ENCODE results near the gene L1CAM.

The L1CAM gene

GRCh38 chrX:153863251-153863991, 22.6 kb downstream of the L1CAM start:
- DNase-seq: no peak

- no peak for DNase-seq
Measured at GRCh38 chrX:153862369-153863250, 23.4 kb downstream of the L1CAM start.

- no peak for DNase-seq
Measured at GRCh38 chrX:153861733-153862310, 24.2 kb downstream of the L1CAM start.

GRCh38 chrX:153861151-153861550, 24.8 kb downstream of the L1CAM start:
- no peak for DNase-seq

GRCh38 chrX:153857348-153857903, 28.5 kb downstream of the L1CAM start:
- no peak for DNase-seq

- DNase-seq: no peak
Measured at GRCh38 chrX:153854702-153855101, 31.3 kb downstream of the L1CAM start.

GRCh38 chrX:153853902-153854267, 32.1 kb downstream of the L1CAM start:
- no peak for DNase-seq

- no peak for DNase-seq
Measured at GRCh38 chrX:153853180-153853901, 32.6 kb downstream of the L1CAM start.

GRCh38 chrX:153851981-153852380, 34.0 kb downstream of the L1CAM start:
- DNase-seq: no peak

GRCh38 chrX:153848325-153848724, 37.6 kb downstream of the L1CAM start:
- DNase-seq: no peak

GRCh38 chrX:153845842-153846241, 40.1 kb downstream of the L1CAM start:
- DNase-seq: no peak

- no peak for DNase-seq
Measured at GRCh38 chrX:153845195-153845594, 40.8 kb downstream of the L1CAM start.

GRCh38 chrX:153844509-153845082, 41.4 kb downstream of the L1CAM start:
- DNase-seq: no peak

GRCh38 chrX:153836921-153837320, 49.1 kb downstream of the L1CAM start:
- DNase-seq: no peak

- DNase-seq: no peak
Measured at GRCh38 chrX:153832728-153833127, 53.2 kb downstream of the L1CAM start.

GRCh38 chrX:153831429-153832150, 54.4 kb downstream of the L1CAM start:
- peak; percentile 18 to 43 (median 22) for DNase-seq

GRCh38 chrX:153830640-153831428, 55.1 kb downstream of the L1CAM start:
- DNase-seq: no peak

- no peak for DNase-seq
Measured at GRCh38 chrX:153829799-153830639, 56.0 kb downstream of the L1CAM start, which contains the start of gene PDZD4. TSS of gene PDZD4 (minus strand) at chrX:153830544. CDS start at chrX:153830298, 246 bp downstream.

- no peak for DNase-seq
Measured at GRCh38 chrX:153829549-153829798, 56.5 kb downstream of the L1CAM start.
